Right lobe of liver (tissue), 6 donors: Measurements from ENCODE around the gene GGT7. TPM values are rescaled to one million over a fixed set of nuclear protein-coding genes. Genes with fewer than 3 reads are reported as not detected.

Experiments
- ATAC-seq, 4 donors: fragments of 200-7000 bp; cut with Tn5 transposase; one replicate each; pipeline ENCODE4 v1.9.1; 2020; ENCODE audit warnings: mild to moderate bottlenecking in 4 of 4, moderate library complexity in 4 of 4
- DNase-seq, 3 donors: peaks; one replicate each; pipeline ENCODE4 v3.0.0-alpha.2; 2020
- H3K27ac ChIP-seq, 3 donors: fragments of 200-600 bp; one replicate each; pipeline ENCODE4 v1.8.0; 2022
- H3K27me3 ChIP-seq, 2 donors: fragments of 200-600 bp; one replicate each; pipeline ENCODE4 v1.8.0; 2022
- H3K36me3 ChIP-seq, 4 donors: fragments of 200-600 bp; sonication (generic) in 1 of 4; one replicate each; pipeline versions ENCODE4 v1.5.1 to v1.8.0; 2017 to 2022; ENCODE audit warnings: control low read depth in 1 of 4
- H3K4me1 ChIP-seq, 4 donors: fragments of 200-600 bp; sonication (generic) in 1 of 4; one replicate each; pipeline versions ENCODE4 v1.5.1 to v1.8.0; 2017 to 2022; ENCODE audit warnings: control low read depth in 1 of 4
- H3K4me3 ChIP-seq, 3 donors: fragments of 200-600 bp; one replicate each; pipeline ENCODE4 v1.8.0; 2022
- H3K9me3 ChIP-seq, 4 donors: fragments of 200-600 bp; sonication (generic) in 1 of 4; one replicate each; pipeline versions ENCODE4 v1.5.1 to v1.8.0; 2017 to 2022; ENCODE audit warnings: control low read depth in 1 of 4
- CTCF ChIP-seq, 4 donors: fragments of 200-600 bp in 3 of 4; fragments of 450-650 bp in 1 of 4; IDR thresholded peaks; one replicate each; pipeline versions ENCODE4 v1.5.1 to v1.8.0; 2016 to 2022; ENCODE audit warnings: antibody characterized with exemption in 4 of 4, mild to moderate bottlenecking in 2 of 4
- POLR2A ChIP-seq: fragments of 450-650 bp; IDR thresholded peaks from one replicate; pipeline ENCODE4 v1.6.1; 2017; ENCODE audit warnings: antibody characterized with exemption, mild to moderate bottlenecking
- WGBS: methylation state at CpG from one replicate; pipeline ENCODE4 v1.1.6; 2018; ENCODE audit warnings: low coverage, low lambda C conversion rate; ENCODE audit not compliant: insufficient coverage; ENCODE audit errors: missing lambda C conversion rate; 5-methylcytosine and 5-hydroxymethylcytosine counted together
- intact Hi-C, 2 donors: fragments of 100-400 bp; cut with DNase I; formaldehyde crosslinking; loops; one replicate each; pipeline versions ENCODE4 v1.11.2 to v1.14.1; 2022
- total RNA-seq, 6 experiments: library from RNA; depleted of rRNA in 2 of 6; stranded (reverse); fragments of >200 nt in 2 of 6; fragmentation: NEBNext Ultra II Directional in 3 of 6; extraction: Animal tissue kit (Norgen Biotek cat#: 25700) in 3 of 6; gene quantifications; one replicate each; pipeline versions ENCODE4 v1.1.0 to v1.2.4, GENCODE V29; 2016 to 2023
- donor health status: DM: no; HTN: yes; CAD: no.
- donor health status: DM: no; HTN: no; CAD: no.
- donor health status: DM: no; HTN: no; CAD: no.
- donor health status: DM: no; HTN: yes; CAD: no.
- donor health status: DM: no; HTN: yes; CAD: no.

GGT7 gene
- total RNA-seq, 6 experiments from 2014 or later: 4.8 to 13.3 (median 9.4) TPM

- Histone ChIP-seq H3K36me3 (peaks cover 2 to 27% (median 5%) of the 10 kb centered on the region in 4 donors), H3K4me3 (no peak overlapping the region), H3K9me3 (no peaks in the 10 kb centered on the region), H3K4me1 (peaks cover 0 to 29% (median 6%) of the 10 kb centered on the region in 4 donors), H3K27me3 (no peaks in the 10 kb centered on the region), H3K27ac (peak overlapping the region in 1 of 3 donors; percentile 8)
- intact Hi-C loops: no loop called here
- no peak for ATAC-seq
- TF ChIP-seq POLR2A (no peak), CTCF (IDR thresholded peaks at IDR 0.05) (no peak)
- no peak for DNase-seq
- 68% methylated on average over 6 of the region's 6 CpGs for WGBS
Observed at GRCh38 chr20:34880215-34880850, 7.7 kb upstream of the GGT7 start.

GRCh38 chr20:34876406-34877282 lies 4.0 kb upstream of the GGT7 start, which contains the start of gene ACSS2:
ACSS2 (plus strand) TSS chr20:34876612; CDS start chr20:34876646, 34 bp downstream.
- WGBS: 1% methylated on average over 61 of the region's 63 CpGs
- TF ChIP-seq POLR2A: peak; percentile 87
- no peak for TF ChIP-seq CTCF (IDR thresholded peaks at IDR 0.05)
- DNase-seq (peak in 1 of 3 donors; percentile 100), ATAC-seq (peak in 3 of 4 donors; percentile 79 to 88 (median 82))
- peaks cover 0 to 39% (median 12%) of the 10 kb centered on the region in 4 donors for H3K4me1 ChIP-seq
- H3K27me3 ChIP-seq: no peaks in the 10 kb centered on the region
- peak within 1 kb of the TSS; percentile 61 to 78 (median 69) for H3K4me3 ChIP-seq
- peak within 1 kb of the TSS; percentile 71 to 91 (median 86) for H3K27ac ChIP-seq
- no peaks in the 10 kb centered on the region for H3K9me3 ChIP-seq
- intact Hi-C loops: no loop called here
- no peaks in the 10 kb centered on the region for H3K36me3 ChIP-seq

GRCh38 chr20:34875642-34876405 lies 3.2 kb upstream of the GGT7 start:
- 2% methylated on average over 20 of the region's 20 CpGs for WGBS
- ATAC-seq (peak; percentile 81 to 92 (median 86)), DNase-seq (peak in 2 of 3 donors; percentile 100)
- Histone ChIP-seq H3K9me3 (no peaks in the 10 kb centered on the region), H3K4me3 (peak overlapping the region; percentile 0 to 69 (median 33)), H3K4me1 (peaks cover 0 to 38% (median 12%) of the 10 kb centered on the region in 4 donors), H3K36me3 (no peaks in the 10 kb centered on the region), H3K27me3 (no peaks in the 10 kb centered on the region), H3K27ac (peak overlapping the region; percentile 71 to 91 (median 86))
- intact Hi-C loops: no loop called here
- TF ChIP-seq CTCF (IDR thresholded peaks at IDR 0.05): peak in 2 of 4 donors; percentile 6 to 32
- no peak for TF ChIP-seq POLR2A

GRCh38 chr20:34874094-34874654 lies 1.5 kb upstream of the GGT7 start:
- Histone ChIP-seq H3K36me3 (no peaks in the 10 kb centered on the region), H3K9me3 (no peaks in the 10 kb centered on the region), H3K4me1 (peaks cover 0 to 26% (median 8%) of the 10 kb centered on the region in 4 donors), H3K27me3 (no peaks in the 10 kb centered on the region), H3K4me3 (peak overlapping the region in 1 of 3 donors; percentile 69), H3K27ac (peak overlapping the region; percentile 71 to 91 (median 86))
- ATAC-seq (peak; percentile 56 to 64 (median 57)), DNase-seq (peak; percentile 65 to 86 (median 72))
- intact Hi-C loops: loop anchor here (5.0 kb wide), 2 partner anchors 37 to 83 kb away; partner anchors contain the start of genes GSS (in 2 of the 2) and MYH7B (in 2 of the 2)
- 0% methylated on average over 2 of the region's 2 CpGs for WGBS
- peak; percentile 80 to 98 (median 84) for TF ChIP-seq CTCF (IDR thresholded peaks at IDR 0.05)
- TF ChIP-seq POLR2A: no peak
